ENCODE data around the gene NEDD9. TPM values are rescaled to one million over a fixed set of nuclear protein-coding genes. Genes with fewer than 3 reads are reported as not detected.

NEDD9 gene
- polyA plus RNA-seq, 1 of the 3 experiments (the other 2 are of a cell fraction), result 7.4 TPM

- TF ChIP-seq FOXM1 (IDR thresholded peaks at IDR 0.05; ENCODE audit: low read depth), result no peak
Observed at GRCh38 chr6:11244387-11245126, 12.1 kb upstream of the NEDD9 start (continued).

GRCh38 chr6:11243861-11244260, 11.4 kb upstream of the NEDD9 start:
- H3K4me2 ChIP-seq, result no peak overlapping the region
- H3K4me3 ChIP-seq (ENCODE audit: low read depth in 2 of 2, low read length in 1 of 2), result no peak overlapping the region
- no peak overlapping the region for H3K27ac ChIP-seq (ENCODE audit: low read depth in 2 of 2, low read length in 1 of 2)
- ChIA-PET POLR2A (no interaction called here), CTCF (interaction anchor here (1.8 kb wide), 1 partner anchor 8 kb away, joined by 5 read pairs; no protein-coding TSS in a partner anchor)
- no peak overlapping the region for H2AFZ ChIP-seq (ENCODE audit: low read depth)
- H3K79me2 ChIP-seq (ENCODE audit: insufficient read depth), result no peaks in the 10 kb centered on the region
- H3K9ac ChIP-seq, result no peak overlapping the region
- H3K27me3 ChIP-seq (ENCODE audit: insufficient read depth), result no peaks in the 10 kb centered on the region
- H3K36me3 ChIP-seq (replicated peaks in 1 of 2; ENCODE audit: control insufficient read depth in 1 of 2, insufficient read depth in 2 of 2, low read length in 1 of 2), result no peaks in the 10 kb centered on the region
- H3K9me2 ChIP-seq, result no peaks in the 10 kb centered on the region
- H3K9me3 ChIP-seq, result no peaks in the 10 kb centered on the region
- H3K4me1 ChIP-seq (ENCODE audit: control insufficient read depth in 1 of 2, insufficient read depth in 2 of 2, low read depth in 1 of 2, low read length in 1 of 2), result peaks cover 0 to 23% of the 10 kb centered on the region in 2 experiments; a peak in 2 of 4 replicates
- no peaks in the 10 kb centered on the region for H4K20me1 ChIP-seq (ENCODE audit: insufficient read depth)
- WGBS (ENCODE audit: low lambda C conversion rate), result 68% methylated on average over 1 of the region's 1 CpG
- TF ChIP-seq FOXM1 (IDR thresholded peaks at IDR 0.05; ENCODE audit: low read depth), result no peak
- no peak for TF ChIP-seq EZH2phosphoT487 (IDR thresholded peaks at IDR 0.05; ENCODE audit: borderline replicate concordance, low read depth)
- no peak for TF ChIP-seq FOXJ3 (CRISPR knock-in tag; IDR thresholded peaks at IDR 0.05)
- no peak for TF ChIP-seq REST (IDR thresholded peaks at IDR 0.05; ENCODE audit: low read depth, low read length)
- no peak for TF ChIP-seq ZBTB33 (IDR thresholded peaks at IDR 0.05; ENCODE audit: borderline replicate concordance, low read depth)
- TF ChIP-seq TAF1 (IDR thresholded peaks at IDR 0.05; ENCODE audit: borderline replicate concordance, low read depth, low read length), result no peak
- no peak for TF ChIP-seq FOSL2 (IDR thresholded peaks at IDR 0.05; ENCODE audit: borderline replicate concordance, low read depth)
- no peak for TF ChIP-seq PBX3 (IDR thresholded peaks at IDR 0.05)
- TF ChIP-seq IRF3 (IDR thresholded peaks at IDR 0.05; ENCODE audit: low read depth, low read length), result no peak
- TF ChIP-seq TCF12 (IDR thresholded peaks at IDR 0.05), result no peak
- no peak for TF ChIP-seq POLR2AphosphoS5 (IDR thresholded peaks at IDR 0.05; ENCODE audit: low read depth, low read length)
- no peak for TF ChIP-seq ELF1 (IDR thresholded peaks at IDR 0.05)
- TF ChIP-seq RXRA (IDR thresholded peaks at IDR 0.05; ENCODE audit: borderline replicate concordance, low read depth), result no peak
- no peak for TF ChIP-seq GABPA (IDR thresholded peaks at IDR 0.05; ENCODE audit: low read depth)
- TF ChIP-seq USF2 (IDR thresholded peaks at IDR 0.05; ENCODE audit: borderline replicate concordance, low read depth, low read length), result no peak
- DNase-seq, result no peak
- H3F3A ChIP-seq (replicated peaks; ENCODE audit: insufficient read depth), result peaks cover 6% of the 10 kb centered on the region
